DND-41 (cell line): ENCODE data around the gene ADGRB3.

Experiments
- ATAC-seq: fragments of 200-7000 bp; cut with Tn5 transposase; 3 replicates; pipeline ENCODE4 v1.9.1; 2021; ENCODE audit warnings: low read depth; ENCODE audit not compliant: insufficient read depth
- DNase-seq: peaks from one replicate; pipeline ENCODE4 v3.0.0-alpha.2; 2020
- H2AFZ ChIP-seq: 2 replicates; pipeline ENCODE4 v1.6.0; 2012; ENCODE audit warnings: low read depth, low read length
- H3K27ac ChIP-seq: 2 replicates; pipeline ENCODE4 v1.5.1; 2012; ENCODE audit warnings: low read length, inconsistent platforms
- H3K27me3 ChIP-seq: fragments of 200-600 bp; sonication (generic); 2 replicates; pipeline ENCODE4 v1.6.0; 2012; ENCODE audit warnings: low read length, mild to moderate bottlenecking, inconsistent platforms; ENCODE audit not compliant: insufficient read depth, poor library complexity
- H3K36me3 ChIP-seq: 2 replicates; pipeline ENCODE4 v1.5.1; 2012; ENCODE audit warnings: low read length, inconsistent platforms; ENCODE audit not compliant: insufficient read depth
- H3K4me1 ChIP-seq: 2 replicates; pipeline ENCODE4 v1.5.1; 2012; ENCODE audit warnings: mild to moderate bottlenecking, low read length; ENCODE audit not compliant: insufficient read depth
- H3K4me2 ChIP-seq: 2 replicates; pipeline ENCODE4 v1.6.0; 2012; ENCODE audit warnings: mild to moderate bottlenecking, moderate library complexity, low read length, inconsistent platforms; ENCODE audit not compliant: insufficient read depth
- H3K4me3 ChIP-seq, 2 experiments: fragments of 200-600 bp in 1 of 2; shearing (Covaris generic) in 1 of 2; 2 replicates each; pipeline ENCODE4 v1.5.1; 2012 to 2016; ENCODE audit warnings: inconsistent platforms in 2 of 2, low read length in 2 of 2, mild to moderate bottlenecking in 2 of 2, low read depth in 1 of 2, moderate library complexity in 1 of 2
- H3K79me2 ChIP-seq: 2 replicates; pipeline ENCODE4 v1.6.0; 2012; ENCODE audit warnings: low read length, inconsistent platforms; ENCODE audit not compliant: insufficient read depth
- H3K9ac ChIP-seq: 2 replicates; pipeline ENCODE4 v1.6.0; 2012; ENCODE audit warnings: low read depth, mild to moderate bottlenecking, inconsistent platforms, low read length, moderate library complexity
- H3K9me3 ChIP-seq: 2 replicates; pipeline ENCODE4 v1.5.1; 2012; ENCODE audit warnings: low read length, moderate library complexity, mild to moderate bottlenecking, inconsistent platforms; ENCODE audit not compliant: insufficient read depth, severe bottlenecking
- H4K20me1 ChIP-seq: 2 replicates; pipeline ENCODE4 v1.6.0; 2012; ENCODE audit warnings: low read length; ENCODE audit not compliant: insufficient read depth
- EZH2 ChIP-seq: IDR thresholded peaks from 3 replicates; pipeline ENCODE4 v1.6.1; 2012; ENCODE audit warnings: borderline replicate concordance, low read depth, mild to moderate bottlenecking, moderate library complexity, low read length, inconsistent platforms; ENCODE audit not compliant: severe bottlenecking
- TF ChIP-seq, protein P1 (sequence below): IDR thresholded peaks from 2 replicates; pipeline ENCODE4 v1.5.1; 2012; ENCODE audit warnings: borderline replicate concordance, low read length, moderate library complexity, mild to moderate bottlenecking; ENCODE audit not compliant: poor library complexity, severe bottlenecking; ENCODE audit errors: extremely low read depth

The ADGRB3 gene

DNA sequence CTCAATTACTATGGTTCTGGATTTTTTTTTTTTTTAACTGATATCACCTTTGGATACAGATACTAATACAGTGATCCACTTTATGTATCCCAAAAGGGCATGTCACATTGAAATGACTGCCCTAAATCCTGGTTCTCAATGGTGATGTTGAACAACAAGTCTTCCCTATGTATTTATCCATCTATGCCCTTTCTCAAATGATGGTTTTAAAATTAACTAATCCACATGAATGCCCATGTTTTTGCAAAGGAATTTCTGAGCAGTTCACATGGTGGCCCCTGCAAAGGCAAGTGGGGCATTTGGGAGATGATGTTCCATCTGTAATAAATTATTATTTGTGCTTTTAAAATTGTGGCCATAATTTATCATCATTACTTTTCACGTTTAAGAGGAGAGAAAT, 2.7 kb downstream of the ADGRB3 start:
- no peak for DNase-seq
- no peaks in the 10 kb centered on the region for H3K9me3 ChIP-seq
- no peak overlapping the region for H3K4me2 ChIP-seq
- H3K27ac ChIP-seq, result no peak overlapping the region
- no peaks in the 10 kb centered on the region for H3K36me3 ChIP-seq
- no peaks in the 10 kb centered on the region for H3K27me3 ChIP-seq
- no peak for ATAC-seq
- no peaks in the 10 kb centered on the region for H3K4me1 ChIP-seq
- H3K9ac ChIP-seq, result no peak overlapping the region
- H4K20me1 ChIP-seq, result no peaks in the 10 kb centered on the region
- no peak for TF ChIP-seq EZH2
- TF ChIP-seq, protein P1, sequence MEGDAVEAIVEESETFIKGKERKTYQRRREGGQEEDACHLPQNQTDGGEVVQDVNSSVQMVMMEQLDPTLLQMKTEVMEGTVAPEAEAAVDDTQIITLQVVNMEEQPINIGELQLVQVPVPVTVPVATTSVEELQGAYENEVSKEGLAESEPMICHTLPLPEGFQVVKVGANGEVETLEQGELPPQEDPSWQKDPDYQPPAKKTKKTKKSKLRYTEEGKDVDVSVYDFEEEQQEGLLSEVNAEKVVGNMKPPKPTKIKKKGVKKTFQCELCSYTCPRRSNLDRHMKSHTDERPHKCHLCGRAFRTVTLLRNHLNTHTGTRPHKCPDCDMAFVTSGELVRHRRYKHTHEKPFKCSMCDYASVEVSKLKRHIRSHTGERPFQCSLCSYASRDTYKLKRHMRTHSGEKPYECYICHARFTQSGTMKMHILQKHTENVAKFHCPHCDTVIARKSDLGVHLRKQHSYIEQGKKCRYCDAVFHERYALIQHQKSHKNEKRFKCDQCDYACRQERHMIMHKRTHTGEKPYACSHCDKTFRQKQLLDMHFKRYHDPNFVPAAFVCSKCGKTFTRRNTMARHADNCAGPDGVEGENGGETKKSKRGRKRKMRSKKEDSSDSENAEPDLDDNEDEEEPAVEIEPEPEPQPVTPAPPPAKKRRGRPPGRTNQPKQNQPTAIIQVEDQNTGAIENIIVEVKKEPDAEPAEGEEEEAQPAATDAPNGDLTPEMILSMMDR, result no peak
- no peak overlapping the region for H3K4me3 ChIP-seq
- H2AFZ ChIP-seq, result no peak overlapping the region
- H3K79me2 ChIP-seq, result no peaks in the 10 kb centered on the region

DNA sequence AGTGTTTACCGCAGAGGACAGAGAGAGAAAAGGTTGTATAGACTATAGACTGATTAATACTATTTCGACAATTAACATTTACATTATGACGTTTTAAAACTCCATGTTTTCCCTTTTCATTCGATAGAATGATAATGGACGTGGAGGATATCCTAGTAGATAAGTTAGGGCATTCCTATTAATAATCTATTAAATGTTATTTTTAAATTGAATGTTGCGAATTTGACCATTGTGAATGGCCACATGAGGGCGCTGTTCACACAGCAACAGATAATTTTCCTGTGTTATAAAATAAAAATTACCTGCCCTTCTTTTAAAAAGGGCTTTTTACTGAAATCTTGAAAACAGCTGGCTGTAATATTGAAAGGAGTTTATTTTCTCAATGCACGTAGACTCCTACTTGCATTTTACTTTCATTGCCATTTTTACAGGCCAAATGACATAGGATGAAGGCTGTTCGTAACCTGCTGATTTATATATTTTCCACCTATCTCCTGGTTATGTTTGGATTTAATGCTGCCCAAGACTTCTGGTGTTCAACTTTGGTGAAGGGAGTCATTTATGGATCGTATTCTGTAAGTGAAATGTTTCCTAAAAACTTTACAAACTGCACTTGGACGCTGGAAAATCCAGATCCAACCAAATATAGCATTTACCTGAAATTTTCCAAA, 3.3 kb downstream of the ADGRB3 start:
- Histone ChIP-seq H3K9ac (no peak overlapping the region), H3K27ac (no peak overlapping the region), H3K79me2 (no peaks in the 10 kb centered on the region), H3K4me1 (no peaks in the 10 kb centered on the region), H3K4me2 (no peak overlapping the region), H3K36me3 (no peaks in the 10 kb centered on the region), H2AFZ (no peak overlapping the region), H3K9me3 (no peaks in the 10 kb centered on the region), H3K4me3 (no peak overlapping the region), H3K27me3 (no peaks in the 10 kb centered on the region), H4K20me1 (no peaks in the 10 kb centered on the region)
- DNase-seq (no peak), ATAC-seq (no peak)
- no peak for TF ChIP-seq EZH2
- TF ChIP-seq, protein P1, result peak; percentile 62

DNA sequence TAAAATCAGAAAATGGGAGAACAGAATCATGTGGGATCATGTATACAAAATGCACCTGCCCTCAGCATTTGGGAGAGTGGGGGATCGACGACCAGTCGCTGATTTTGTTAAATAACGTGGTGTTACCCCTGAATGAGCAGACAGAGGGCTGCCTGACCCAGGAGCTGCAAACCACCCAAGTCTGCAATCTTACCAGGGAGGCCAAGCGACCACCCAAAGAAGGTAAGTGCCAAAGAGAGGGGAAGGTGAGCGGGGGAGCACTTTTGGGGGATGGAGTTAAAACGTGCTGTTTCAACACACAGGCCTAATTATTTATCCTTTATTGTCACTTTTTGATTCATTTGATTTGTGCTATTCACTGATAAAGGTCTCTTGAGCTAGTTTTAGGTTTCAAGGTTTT, 4.1 kb downstream of the ADGRB3 start:
- H3K4me2 ChIP-seq, result no peak overlapping the region
- no peaks in the 10 kb centered on the region for H3K9me3 ChIP-seq
- TF ChIP-seq EZH2, result no peak
- TF ChIP-seq, protein P1, result no peak
- no peak overlapping the region for H3K4me3 ChIP-seq
- H3K27me3 ChIP-seq, result no peaks in the 10 kb centered on the region
- H3K36me3 ChIP-seq, result no peaks in the 10 kb centered on the region
- no peaks in the 10 kb centered on the region for H3K4me1 ChIP-seq
- H4K20me1 ChIP-seq, result no peaks in the 10 kb centered on the region
- H3K9ac ChIP-seq, result no peak overlapping the region
- no peak overlapping the region for H2AFZ ChIP-seq
- no peaks in the 10 kb centered on the region for H3K79me2 ChIP-seq
- DNase-seq (no peak), ATAC-seq (no peak)
- no peak overlapping the region for H3K27ac ChIP-seq
